Fibroblast of pulmonary artery (primary cell): ENCODE results near the gene KLRF2.

ENCODE experiments used
- DNase-seq: peaks from one replicate; pipeline ENCODE4 v3.0.0-alpha.2; 2010; ENCODE audit warnings: low read depth
- H3K4me3 ChIP-seq: replicated peaks from 2 replicates; pipeline ENCODE4 v1.5.1; 2011; ENCODE audit warnings: low read depth, mild to moderate bottlenecking, control low read depth, low read length, moderate library complexity
- CTCF ChIP-seq: IDR thresholded peaks from 2 replicates; pipeline ENCODE4 v1.5.1; 2011; ENCODE audit warnings: mild to moderate bottlenecking, control low read depth, low read length, inconsistent platforms; ENCODE audit errors: missing control alignments

KLRF2 gene

GRCh38 chr12:9919443-9919842, 38.2 kb downstream of the KLRF2 start:
- no peak for TF ChIP-seq CTCF

GRCh38 chr12:9920451-9920850, 39.2 kb downstream of the KLRF2 start:
- no peak overlapping the region for H3K4me3 ChIP-seq
- no peak for DNase-seq
- TF ChIP-seq CTCF = no peak

More at GRCh38 chr12:9919443-9919842, 38.2 kb downstream of the KLRF2 start:
- no peak overlapping the region for H3K4me3 ChIP-seq
- no peak for DNase-seq

GRCh38 chr12:9922429-9922828, 41.1 kb downstream of the KLRF2 start:
- TF ChIP-seq CTCF = no peak
- DNase-seq = no peak
- H3K4me3 ChIP-seq = no peak overlapping the region

- TF ChIP-seq CTCF = peak; percentile 49
- DNase-seq = peak; percentile 71
- H3K4me3 ChIP-seq = no peak overlapping the region
Measured at GRCh38 chr12:9925705-9926393, 44.6 kb downstream of the KLRF2 start.

- H3K4me3 ChIP-seq = no peak overlapping the region
- TF ChIP-seq CTCF = no peak
- no peak for DNase-seq
Measured at GRCh38 chr12:9926876-9927275, 45.6 kb downstream of the KLRF2 start.

GRCh38 chr12:9928607-9929006, 47.3 kb downstream of the KLRF2 start:
- no peak for TF ChIP-seq CTCF
- no peak overlapping the region for H3K4me3 ChIP-seq
- DNase-seq = no peak

GRCh38 chr12:9931245-9931644, 50.0 kb downstream of the KLRF2 start:
- H3K4me3 ChIP-seq = no peak overlapping the region
- TF ChIP-seq CTCF = no peak

More at GRCh38 chr12:9931245-9931644, 50.0 kb downstream of the KLRF2 start:
- DNase-seq = no peak
